Activated CD4-positive, alpha-beta T cell treated with anti-CD3 and anti-CD28 coated beads, Interleukin-2, amount 50 U/mL, for 16 hours (primary cell): ENCODE results near the gene CD86.
A peak's percentile ranks its signal among the peaks of the same experiment; 100 is the strongest.

Source experiments
- DNase-seq: peaks from one replicate; pipeline ENCODE4 v3.0.0-alpha.2; 2020

Gene CD86

GRCh38 chr3:122060040-122060698 lies 5.0 kb downstream of the CD86 start:
- DNase-seq, result no peak

- DNase-seq, result no peak
Observed at GRCh38 chr3:122063908-122064307, 8.7 kb downstream of the CD86 start.

- no peak for DNase-seq
Observed at GRCh38 chr3:122064326-122064725, 9.2 kb downstream of the CD86 start.

GRCh38 chr3:122066331-122067213 lies 11.4 kb downstream of the CD86 start:
- DNase-seq, result no peak

DNA sequence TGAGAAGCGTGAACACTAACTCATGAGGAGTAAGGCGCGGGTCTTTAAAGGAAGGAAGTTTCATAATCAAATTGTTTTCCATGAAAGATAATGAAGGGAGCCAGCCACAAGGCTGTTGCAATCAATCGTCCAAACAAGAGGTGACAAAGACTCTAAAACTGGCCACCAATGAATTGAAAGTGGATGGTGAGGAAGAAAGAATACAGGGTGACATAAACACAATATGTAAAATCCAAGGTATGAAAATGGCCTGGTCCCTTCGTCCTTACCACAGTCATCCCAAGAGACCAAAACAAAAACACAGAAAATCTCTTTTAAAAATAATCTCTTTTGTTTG lies 12.0 kb downstream of the CD86 start:
- no peak for DNase-seq

- peak; percentile 69 for DNase-seq
Observed at GRCh38 chr3:122067588-122068240, 12.6 kb downstream of the CD86 start.

DNA sequence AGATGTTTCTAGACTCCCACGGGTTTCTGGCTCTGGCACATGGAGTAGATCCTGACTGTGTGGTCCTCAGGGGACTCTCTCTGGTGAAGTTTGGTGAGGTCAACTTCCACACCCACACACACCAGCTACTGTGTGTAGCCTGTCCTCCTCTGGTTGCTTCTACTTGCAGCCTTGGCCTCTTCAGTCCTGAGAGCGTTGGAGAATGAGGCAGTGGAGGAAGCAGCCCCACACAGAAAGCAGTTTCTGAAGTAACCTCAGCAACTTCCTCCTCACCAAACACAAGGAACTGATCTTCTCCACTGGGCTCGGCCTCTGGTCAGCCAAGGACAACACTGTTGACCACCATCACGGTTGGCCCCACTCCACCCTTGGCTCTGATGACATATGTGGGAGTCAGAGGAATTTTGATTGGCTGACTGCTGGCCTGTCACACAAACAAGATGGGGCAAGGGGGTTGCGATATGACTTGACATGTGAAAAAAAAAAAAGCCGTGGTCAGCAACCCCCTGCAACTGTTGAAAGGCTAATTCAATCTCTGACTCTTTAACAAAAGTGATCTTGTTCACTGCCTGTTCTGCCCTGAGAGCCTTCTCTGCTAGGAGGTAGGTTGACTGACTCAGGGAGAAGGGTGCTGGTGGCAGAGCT lies 19.6 kb downstream of the CD86 start:
- peak; percentile 88 for DNase-seq

- peak; percentile 60 for DNase-seq
Observed at GRCh38 chr3:122076491-122077292, 21.5 kb downstream of the CD86 start.

GRCh38 chr3:122077293-122078234 lies 22.4 kb downstream of the CD86 start:
- DNase-seq, result peak; percentile 80

GRCh38 chr3:122078235-122078935 lies 23.2 kb downstream of the CD86 start:
- no peak for DNase-seq

- no peak for DNase-seq
Observed at GRCh38 chr3:122079524-122080206, 24.5 kb downstream of the CD86 start.

DNA sequence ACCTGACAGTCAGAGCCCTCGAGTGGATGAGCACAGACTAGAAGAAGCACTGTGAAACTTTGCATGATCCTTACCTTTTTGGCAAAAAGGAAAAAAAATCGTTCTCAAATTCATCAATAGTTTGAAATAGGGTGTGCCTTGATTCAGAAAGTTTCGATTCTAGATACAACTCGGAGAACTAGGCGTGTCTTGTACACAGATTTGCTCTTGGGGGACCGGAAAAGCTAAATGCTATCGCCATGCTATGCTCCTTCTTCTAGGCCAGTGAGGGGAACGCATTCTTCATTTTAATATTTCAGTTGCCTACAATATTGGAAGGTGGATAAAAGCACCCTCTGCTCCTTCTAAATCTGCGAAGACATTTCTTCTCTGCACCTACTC lies 25.0 kb downstream of the CD86 start:
- no peak for DNase-seq

DNA sequence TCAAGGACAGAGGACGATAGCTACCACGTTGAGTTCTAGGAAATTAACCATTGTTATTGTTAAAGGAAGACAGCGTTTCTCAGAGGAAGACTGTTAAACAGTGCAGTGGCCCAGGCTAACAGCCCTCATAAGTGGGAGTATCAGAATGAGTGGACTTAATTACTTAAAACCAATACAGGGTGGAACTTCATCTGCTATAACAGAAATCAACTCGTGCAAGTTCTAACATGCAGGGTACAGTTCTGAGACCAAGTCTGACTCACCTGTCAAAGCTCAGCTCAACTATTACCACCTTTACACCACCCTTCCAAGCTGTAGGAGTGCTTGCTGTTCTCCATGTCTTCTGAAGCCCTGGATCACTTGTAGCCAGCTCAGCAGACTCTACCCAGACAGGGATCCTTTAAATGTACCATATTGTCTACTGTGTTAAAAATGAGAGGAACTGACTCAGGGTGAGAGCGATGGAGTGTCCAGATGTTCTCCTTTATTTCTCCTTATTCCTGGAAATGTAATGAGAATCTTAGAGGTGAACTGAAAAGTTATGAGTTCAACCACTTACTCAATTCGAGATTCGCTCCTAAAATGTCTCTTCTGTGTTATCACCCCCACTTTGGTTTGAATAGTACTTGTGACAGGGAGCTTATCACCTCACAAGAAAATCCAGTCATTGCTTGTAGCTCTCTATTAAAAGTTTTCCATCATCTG lies 26.5 kb downstream of the CD86 start:
- peak; percentile 86 for DNase-seq

DNA sequence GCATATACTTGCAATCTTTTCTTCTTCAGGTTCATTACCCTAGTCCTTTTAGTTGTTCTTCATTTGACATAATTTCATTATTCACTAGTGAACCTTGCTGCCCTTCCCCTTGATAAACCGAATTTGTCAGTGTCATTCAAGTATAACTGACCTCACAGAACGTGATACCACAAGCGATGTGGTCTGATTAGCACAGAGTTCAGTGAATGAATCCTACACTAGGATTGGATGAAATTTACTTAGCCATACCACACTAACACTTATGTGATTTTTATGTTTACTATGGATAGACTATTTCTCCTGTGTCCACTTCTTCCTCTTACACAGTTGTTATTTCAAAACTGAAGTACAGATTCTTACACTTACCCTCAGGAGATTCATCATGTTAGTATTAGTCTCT lies 27.2 kb downstream of the CD86 start:
- no peak for DNase-seq

GRCh38 chr3:122084799-122085198 lies 29.6 kb downstream of the CD86 start:
- peak; percentile 71 for DNase-seq

DNA sequence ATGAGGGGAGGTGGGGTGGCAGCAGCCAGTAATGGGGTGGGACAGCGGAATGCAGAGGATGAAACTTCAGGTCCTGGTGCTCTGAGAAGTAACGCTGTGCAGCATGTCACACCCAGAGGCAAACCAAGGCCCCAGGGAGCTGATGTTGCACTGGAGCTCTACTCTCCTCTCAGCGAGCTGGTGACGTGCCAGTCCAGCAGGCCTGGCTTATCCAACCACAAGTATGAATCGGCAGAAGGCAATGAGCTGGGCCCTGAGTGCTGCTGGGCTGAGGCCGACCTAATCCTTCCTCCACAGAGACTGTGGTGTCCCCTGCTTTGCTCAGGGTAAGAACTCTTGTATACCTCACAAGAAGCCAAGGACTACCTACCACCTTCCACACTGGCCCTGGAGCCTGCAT lies 30.5 kb downstream of the CD86 start:
- DNase-seq, result no peak

- DNase-seq, result no peak
Observed at GRCh38 chr3:122088531-122088930, 33.4 kb downstream of the CD86 start.

- no peak for DNase-seq
Observed at GRCh38 chr3:122091602-122092295, 36.6 kb downstream of the CD86 start.
